ENCODE measurements around the gene CBX5.

Gene CBX5

GRCh38 chr12:54216797-54217661, 62.9 kb downstream of the CBX5 start:
- Histone ChIP-seq H3K27ac (no peak overlapping the region), H3K4me3 (peak overlapping the region; percentile 66)
- peak; percentile 59 for TF ChIP-seq CTCF (IDR thresholded peaks at IDR 0.05)
- no peak for DNase-seq (ENCODE audit: low spot score)

- Histone ChIP-seq H3K27ac (no peak overlapping the region), H3K4me3 (peak overlapping the region; percentile 66)
- no peak for DNase-seq (ENCODE audit: low spot score)
- TF ChIP-seq CTCF (IDR thresholded peaks at IDR 0.05) = no peak
Observed at GRCh38 chr12:54215989-54216796, 63.7 kb downstream of the CBX5 start.

- Histone ChIP-seq H3K27ac (no peak overlapping the region), H3K4me3 (peak overlapping the region; percentile 41)
- TF ChIP-seq CTCF (IDR thresholded peaks at IDR 0.05) = peak; percentile 93
- DNase-seq (ENCODE audit: low spot score) = peak; percentile 79
Observed at GRCh38 chr12:54214553-54215406, 65.1 kb downstream of the CBX5 start.

GRCh38 chr12:54213079-54213478, 66.8 kb downstream of the CBX5 start:
- no peak overlapping the region for H3K27ac ChIP-seq
- DNase-seq (ENCODE audit: low spot score) = no peak
- no peak overlapping the region for H3K4me3 ChIP-seq
- TF ChIP-seq CTCF (IDR thresholded peaks at IDR 0.05) = no peak

GRCh38 chr12:54211920-54212319, 68.0 kb downstream of the CBX5 start:
- TF ChIP-seq CTCF (IDR thresholded peaks at IDR 0.05) = no peak
- no peak overlapping the region for H3K27ac ChIP-seq
- no peak for DNase-seq (ENCODE audit: low spot score)
- no peak overlapping the region for H3K4me3 ChIP-seq

GRCh38 chr12:54210400-54210790, 69.5 kb downstream of the CBX5 start:
- no peak for DNase-seq (ENCODE audit: low spot score)
- Histone ChIP-seq H3K27ac (no peak overlapping the region), H3K4me3 (no peak overlapping the region)
- no peak for TF ChIP-seq CTCF (IDR thresholded peaks at IDR 0.05)

All from coronary artery (tissue), 2 donors.